ENCODE measurements around the gene AMH. TPM values are rescaled to one million over a fixed set of nuclear protein-coding genes. Genes with fewer than 3 reads are reported as not detected.
A peak's percentile ranks its signal among the peaks of the same experiment; 100 is the strongest.

AMH gene
- total and polyA plus RNA-seq, 2 of the 13 experiments (the other 11 are each of a cell fraction or from before 2014, with no cell fraction given), result 0.03 to 0.18 TPM

DNA sequence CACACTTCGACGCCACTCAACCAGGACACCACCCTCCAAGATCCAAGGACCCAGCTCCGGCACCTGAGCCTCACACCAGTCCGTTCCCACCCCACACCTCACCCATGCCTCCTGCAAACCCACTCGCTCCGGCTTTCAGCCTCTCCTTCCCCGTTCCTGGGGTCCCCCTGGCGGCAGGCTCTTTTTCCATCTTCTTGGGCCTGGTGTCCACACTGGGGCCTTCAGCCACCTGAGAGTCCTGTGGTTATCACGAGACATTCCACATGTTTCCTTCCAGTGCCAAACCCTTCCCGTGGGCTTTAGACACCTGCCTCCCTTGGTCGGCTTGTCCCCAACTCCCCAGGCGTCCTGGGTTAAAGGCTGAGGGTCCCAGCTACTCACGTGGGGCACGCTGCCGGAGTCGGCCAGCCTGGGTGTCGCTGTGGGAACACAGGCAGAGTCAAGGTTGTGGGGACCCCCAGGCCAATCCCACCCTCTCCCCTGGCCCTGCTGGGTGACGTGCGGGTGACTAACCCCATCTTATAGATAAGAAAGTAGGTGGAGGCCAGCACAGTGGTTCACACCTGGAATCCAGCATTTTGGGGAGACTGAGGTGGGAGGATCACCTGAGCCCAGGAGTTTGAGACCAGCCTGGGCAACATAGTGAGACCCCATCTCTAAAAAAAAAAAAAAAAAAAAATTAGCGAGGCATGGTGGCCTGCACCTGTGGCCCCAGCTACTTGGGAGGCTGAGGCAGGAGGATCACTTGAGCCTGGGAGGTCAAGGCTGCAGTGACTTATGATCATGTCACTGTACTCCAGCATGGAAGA is 5.1 kb downstream of the AMH start (continued):
- TF ChIP-seq ZNF432 (CRISPR knock-in tag; IDR thresholded peaks at IDR 0.05; ENCODE audit: borderline replicate concordance) (no peak), JDP2 (CRISPR knock-in tag; IDR thresholded peaks at IDR 0.05; ENCODE audit: borderline replicate concordance) (no peak), ZSCAN25 (CRISPR knock-in tag; IDR thresholded peaks at IDR 0.05) (peak; percentile 60; the same call in 1 of the 2 replicates), XRCC5 (optimal IDR thresholded peaks at IDR 0.05; ENCODE audit: low read length) (peak; percentile 55), ZNF574 (CRISPR knock-in tag; IDR thresholded peaks at IDR 0.05) (peak; percentile 41; the same call in 1 of the 2 replicates), MXI1 (IDR thresholded peaks at IDR 0.05; ENCODE audit: borderline replicate concordance, low read depth, low read length) (peak; percentile 61; the same call in 1 of the 3 replicates), REXO4 (CRISPR knock-in tag; IDR thresholded peaks at IDR 0.05; ENCODE audit: borderline replicate concordance) (no peak), ZNF766 (CRISPR knock-in tag; IDR thresholded peaks at IDR 0.05; ENCODE audit: borderline replicate concordance) (0 out of 2 replicates have a peak, but pooled peaks have one; percentile 43), HMGXB3 (CRISPR knock-in tag; IDR thresholded peaks at IDR 0.05; ENCODE audit: borderline replicate concordance) (no peak), BRD4 (CRISPR knock-in tag; IDR thresholded peaks at IDR 0.05) (0 out of 2 replicates have a peak, but pooled peaks have one; percentile 2), THAP11 (CRISPR knock-in tag; IDR thresholded peaks at IDR 0.05) (0 out of 2 replicates have a peak, but pooled peaks have one; percentile 16), ZBTB42 (CRISPR knock-in tag; IDR thresholded peaks at IDR 0.05) (no peak), DMAP1 (CRISPR knock-in tag; IDR thresholded peaks at IDR 0.05) (no peak)
- TF ChIP-seq, protein P1, sequence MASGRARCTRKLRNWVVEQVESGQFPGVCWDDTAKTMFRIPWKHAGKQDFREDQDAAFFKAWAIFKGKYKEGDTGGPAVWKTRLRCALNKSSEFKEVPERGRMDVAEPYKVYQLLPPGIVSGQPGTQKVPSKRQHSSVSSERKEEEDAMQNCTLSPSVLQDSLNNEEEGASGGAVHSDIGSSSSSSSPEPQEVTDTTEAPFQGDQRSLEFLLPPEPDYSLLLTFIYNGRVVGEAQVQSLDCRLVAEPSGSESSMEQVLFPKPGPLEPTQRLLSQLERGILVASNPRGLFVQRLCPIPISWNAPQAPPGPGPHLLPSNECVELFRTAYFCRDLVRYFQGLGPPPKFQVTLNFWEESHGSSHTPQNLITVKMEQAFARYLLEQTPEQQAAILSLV (CRISPR knock-in tag; IDR thresholded peaks at IDR 0.05; ENCODE audit: borderline replicate concordance), result no peak

Data from HepG2 (cell line).